ENCODE data around the gene CALML3. TPM values are rescaled to one million over a fixed set of nuclear protein-coding genes. Genes with fewer than 3 reads are reported as not detected.

CALML3 gene
- polyA plus RNA-seq, 1 donor from 2014 or later = not detected

DNA sequence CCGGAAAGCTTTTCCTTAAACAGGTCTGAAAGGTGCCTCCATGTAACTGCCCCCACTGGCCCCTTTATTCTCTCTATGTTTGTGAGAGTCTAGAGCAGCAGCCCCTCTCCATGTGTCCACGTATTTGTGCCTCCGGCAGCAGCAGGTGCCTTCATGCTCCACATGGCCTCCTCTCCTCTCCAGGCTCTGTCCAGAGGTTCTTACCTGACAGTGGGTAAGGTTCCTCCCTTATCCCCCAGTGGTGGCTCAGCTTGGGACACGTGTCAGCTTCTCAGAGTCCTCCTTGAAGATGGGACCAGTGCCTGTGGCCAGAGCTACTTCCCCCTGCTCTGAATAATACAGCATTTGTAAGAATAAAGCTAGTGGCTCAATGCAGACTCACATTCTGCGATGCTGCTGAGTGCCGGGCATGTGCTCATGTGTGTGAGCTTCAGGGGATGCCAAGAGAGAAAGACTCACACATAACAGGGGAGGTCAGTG lies 7.9 kb downstream of the CALML3 start:
- no peaks in the 10 kb centered on the region for H4K20me1 ChIP-seq (ENCODE audit: insufficient read depth)
- no peak for TF ChIP-seq MXI1 (conservative IDR thresholded peaks at IDR 0.05; ENCODE audit: poor library complexity, severe bottlenecking)
- TF ChIP-seq, protein P1, sequence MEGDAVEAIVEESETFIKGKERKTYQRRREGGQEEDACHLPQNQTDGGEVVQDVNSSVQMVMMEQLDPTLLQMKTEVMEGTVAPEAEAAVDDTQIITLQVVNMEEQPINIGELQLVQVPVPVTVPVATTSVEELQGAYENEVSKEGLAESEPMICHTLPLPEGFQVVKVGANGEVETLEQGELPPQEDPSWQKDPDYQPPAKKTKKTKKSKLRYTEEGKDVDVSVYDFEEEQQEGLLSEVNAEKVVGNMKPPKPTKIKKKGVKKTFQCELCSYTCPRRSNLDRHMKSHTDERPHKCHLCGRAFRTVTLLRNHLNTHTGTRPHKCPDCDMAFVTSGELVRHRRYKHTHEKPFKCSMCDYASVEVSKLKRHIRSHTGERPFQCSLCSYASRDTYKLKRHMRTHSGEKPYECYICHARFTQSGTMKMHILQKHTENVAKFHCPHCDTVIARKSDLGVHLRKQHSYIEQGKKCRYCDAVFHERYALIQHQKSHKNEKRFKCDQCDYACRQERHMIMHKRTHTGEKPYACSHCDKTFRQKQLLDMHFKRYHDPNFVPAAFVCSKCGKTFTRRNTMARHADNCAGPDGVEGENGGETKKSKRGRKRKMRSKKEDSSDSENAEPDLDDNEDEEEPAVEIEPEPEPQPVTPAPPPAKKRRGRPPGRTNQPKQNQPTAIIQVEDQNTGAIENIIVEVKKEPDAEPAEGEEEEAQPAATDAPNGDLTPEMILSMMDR (IDR thresholded peaks at IDR 0.05; ENCODE audit: poor library complexity, severe bottlenecking) = no peak
- TF ChIP-seq, protein P2, sequence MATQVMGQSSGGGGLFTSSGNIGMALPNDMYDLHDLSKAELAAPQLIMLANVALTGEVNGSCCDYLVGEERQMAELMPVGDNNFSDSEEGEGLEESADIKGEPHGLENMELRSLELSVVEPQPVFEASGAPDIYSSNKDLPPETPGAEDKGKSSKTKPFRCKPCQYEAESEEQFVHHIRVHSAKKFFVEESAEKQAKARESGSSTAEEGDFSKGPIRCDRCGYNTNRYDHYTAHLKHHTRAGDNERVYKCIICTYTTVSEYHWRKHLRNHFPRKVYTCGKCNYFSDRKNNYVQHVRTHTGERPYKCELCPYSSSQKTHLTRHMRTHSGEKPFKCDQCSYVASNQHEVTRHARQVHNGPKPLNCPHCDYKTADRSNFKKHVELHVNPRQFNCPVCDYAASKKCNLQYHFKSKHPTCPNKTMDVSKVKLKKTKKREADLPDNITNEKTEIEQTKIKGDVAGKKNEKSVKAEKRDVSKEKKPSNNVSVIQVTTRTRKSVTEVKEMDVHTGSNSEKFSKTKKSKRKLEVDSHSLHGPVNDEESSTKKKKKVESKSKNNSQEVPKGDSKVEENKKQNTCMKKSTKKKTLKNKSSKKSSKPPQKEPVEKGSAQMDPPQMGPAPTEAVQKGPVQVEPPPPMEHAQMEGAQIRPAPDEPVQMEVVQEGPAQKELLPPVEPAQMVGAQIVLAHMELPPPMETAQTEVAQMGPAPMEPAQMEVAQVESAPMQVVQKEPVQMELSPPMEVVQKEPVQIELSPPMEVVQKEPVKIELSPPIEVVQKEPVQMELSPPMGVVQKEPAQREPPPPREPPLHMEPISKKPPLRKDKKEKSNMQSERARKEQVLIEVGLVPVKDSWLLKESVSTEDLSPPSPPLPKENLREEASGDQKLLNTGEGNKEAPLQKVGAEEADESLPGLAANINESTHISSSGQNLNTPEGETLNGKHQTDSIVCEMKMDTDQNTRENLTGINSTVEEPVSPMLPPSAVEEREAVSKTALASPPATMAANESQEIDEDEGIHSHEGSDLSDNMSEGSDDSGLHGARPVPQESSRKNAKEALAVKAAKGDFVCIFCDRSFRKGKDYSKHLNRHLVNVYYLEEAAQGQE (IDR thresholded peaks at IDR 0.05; ENCODE audit: borderline replicate concordance) = no peak
- TF ChIP-seq EP300 (conservative IDR thresholded peaks at IDR 0.05; ENCODE audit: poor library complexity, severe bottlenecking) = no peak
- TF ChIP-seq TAF1 (IDR thresholded peaks at IDR 0.05; ENCODE audit: low read depth) = no peak
- TF ChIP-seq POLR2AphosphoS5 (IDR thresholded peaks at IDR 0.05) = no peak
- no peak for TF ChIP-seq SMC3 (conservative IDR thresholded peaks at IDR 0.05; ENCODE audit: poor library complexity)
- TF ChIP-seq EZH2 (IDR thresholded peaks at IDR 0.05; ENCODE audit: borderline replicate concordance, insufficient read depth, low read length, poor library complexity, severe bottlenecking) = no peak
- TF ChIP-seq RAD21 (conservative IDR thresholded peaks at IDR 0.05) = no peak
- H3K27me3 ChIP-seq (ENCODE audit: insufficient read depth, low read depth, low read length) = no peaks in the 10 kb centered on the region
- H3K9me3 ChIP-seq (ENCODE audit: low read length) = no peaks in the 10 kb centered on the region
- H3K4me3 ChIP-seq (ENCODE audit: low read length) = no peak overlapping the region
- H3K9me2 ChIP-seq (ENCODE audit: insufficient read depth, low read length) = no peaks in the 10 kb centered on the region
- no peak overlapping the region for H3K27ac ChIP-seq (ENCODE audit: low read length)
- H3K79me2 ChIP-seq (replicated peaks; ENCODE audit: insufficient read depth, low read length) = no peaks in the 10 kb centered on the region
- no peak overlapping the region for H2AFZ ChIP-seq (ENCODE audit: low read depth, low read length)
- H3K4me2 ChIP-seq (ENCODE audit: low read length) = no peak overlapping the region
- no peaks in the 10 kb centered on the region for H3K36me3 ChIP-seq (ENCODE audit: insufficient read depth, low read length)
- H3K9ac ChIP-seq (ENCODE audit: low read length) = no peak overlapping the region
- H3F3A ChIP-seq (ENCODE audit: insufficient read depth, low read length, poor library complexity, severe bottlenecking) = no peaks in the 10 kb centered on the region

DNA sequence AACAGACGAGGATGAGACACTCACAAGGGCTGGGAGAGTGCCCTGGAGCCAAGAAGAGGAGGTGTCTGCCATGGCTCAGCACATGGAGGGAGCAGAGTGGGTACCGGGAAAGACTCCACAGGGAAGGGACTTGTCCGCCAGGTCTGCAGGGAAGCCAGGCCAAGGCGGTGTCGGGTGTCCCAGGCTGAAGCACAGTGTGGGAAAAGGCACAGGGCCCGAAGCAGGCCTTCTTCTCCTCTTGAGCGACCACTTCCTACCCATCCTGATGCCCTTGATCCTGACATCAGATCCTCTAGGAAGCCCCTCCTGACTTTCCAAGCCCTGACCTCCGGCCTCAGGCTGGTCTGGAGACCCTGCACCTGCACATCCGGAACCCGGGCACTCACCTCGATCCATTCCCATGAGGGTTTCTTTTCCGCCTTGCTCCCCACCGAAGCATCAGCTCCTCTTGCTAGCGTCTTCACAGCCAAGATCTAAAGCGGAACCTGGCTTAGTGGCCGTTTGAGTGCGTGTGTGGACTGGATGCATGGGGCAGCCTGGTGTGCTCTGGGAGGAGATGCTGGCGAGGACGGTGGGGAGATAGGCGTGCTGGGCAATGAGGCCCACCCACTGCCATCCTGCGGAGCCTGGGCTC lies 8.5 kb downstream of the CALML3 start:
- Histone ChIP-seq H3K4me3 (ENCODE audit: low read length) (no peak overlapping the region), H3K27ac (ENCODE audit: low read length) (no peak overlapping the region), H3K36me3 (ENCODE audit: insufficient read depth, low read length) (no peaks in the 10 kb centered on the region), H3K4me2 (ENCODE audit: low read length) (no peak overlapping the region), H3K27me3 (ENCODE audit: insufficient read depth, low read depth, low read length) (no peaks in the 10 kb centered on the region), H3K9me2 (ENCODE audit: insufficient read depth, low read length) (no peaks in the 10 kb centered on the region), H4K20me1 (ENCODE audit: insufficient read depth) (no peaks in the 10 kb centered on the region), H3F3A (ENCODE audit: insufficient read depth, low read length, poor library complexity, severe bottlenecking) (no peaks in the 10 kb centered on the region), H3K9ac (ENCODE audit: low read length) (no peak overlapping the region), H3K9me3 (ENCODE audit: low read length) (no peaks in the 10 kb centered on the region), H2AFZ (ENCODE audit: low read depth, low read length) (no peak overlapping the region), H3K79me2 (replicated peaks; ENCODE audit: insufficient read depth, low read length) (no peaks in the 10 kb centered on the region)
- TF ChIP-seq, protein P2 (IDR thresholded peaks at IDR 0.05; ENCODE audit: borderline replicate concordance) = no peak
- TF ChIP-seq SMC3 (conservative IDR thresholded peaks at IDR 0.05; ENCODE audit: poor library complexity) = no peak
- TF ChIP-seq MXI1 (conservative IDR thresholded peaks at IDR 0.05; ENCODE audit: poor library complexity, severe bottlenecking) = no peak
- TF ChIP-seq EP300 (conservative IDR thresholded peaks at IDR 0.05; ENCODE audit: poor library complexity, severe bottlenecking) = no peak
- no peak for TF ChIP-seq RAD21 (conservative IDR thresholded peaks at IDR 0.05)
- no peak for TF ChIP-seq POLR2AphosphoS5 (IDR thresholded peaks at IDR 0.05)
- TF ChIP-seq, protein P1 (IDR thresholded peaks at IDR 0.05; ENCODE audit: poor library complexity, severe bottlenecking) = no peak
- TF ChIP-seq EZH2 (IDR thresholded peaks at IDR 0.05; ENCODE audit: borderline replicate concordance, insufficient read depth, low read length, poor library complexity, severe bottlenecking) = no peak
- TF ChIP-seq TAF1 (IDR thresholded peaks at IDR 0.05; ENCODE audit: low read depth) = no peak

Measured in neural cell (in vitro differentiated cells).